ENCODE measurements around the gene RPL36A. TPM values are rescaled to one million over a fixed set of nuclear protein-coding genes. Genes with fewer than 3 reads are reported as not detected.

The RPL36A gene
- total and polyA plus RNA-seq, 9 of the 15 experiments (the other 6 are each of a cell fraction or from before 2014, with no cell fraction given): 412 to 4,539 (median 3,209) TPM

DNA sequence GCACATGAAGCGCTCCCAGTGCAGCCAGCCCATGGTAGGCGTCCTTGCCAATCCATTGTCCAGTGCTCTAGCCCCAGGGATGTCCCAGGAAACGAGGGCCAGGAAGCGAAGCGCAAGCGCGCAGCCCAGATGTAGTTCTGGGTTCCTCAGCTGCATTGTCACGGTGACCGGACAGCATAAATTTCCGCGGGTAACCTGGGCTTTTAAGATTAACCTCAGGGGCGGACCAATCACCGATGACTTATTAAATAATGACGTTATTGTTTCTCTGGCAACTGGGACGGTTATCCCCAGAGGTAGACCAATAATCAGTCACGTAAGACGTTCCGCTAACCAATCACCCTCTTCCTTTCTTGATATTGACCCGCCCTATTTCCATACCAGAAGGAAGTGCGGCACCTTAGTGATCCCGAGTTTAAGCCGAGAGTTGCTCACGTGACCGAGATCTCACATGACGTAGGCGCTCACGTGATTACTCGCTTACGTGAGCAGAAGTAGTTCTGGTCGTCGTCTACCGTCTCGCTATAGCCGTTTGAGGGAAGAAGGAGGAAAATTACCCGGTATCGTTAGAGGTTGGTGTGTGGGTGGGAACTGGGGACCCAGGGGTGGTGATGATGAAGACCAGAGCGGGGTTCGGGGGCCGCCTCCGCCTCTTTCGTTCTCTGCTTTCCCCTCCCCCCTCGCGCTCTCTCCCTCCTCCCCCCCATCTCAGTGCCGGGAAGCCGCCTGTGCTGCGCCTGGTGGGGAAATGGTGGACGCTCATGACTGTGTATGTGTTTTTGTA lies 17.1 kb downstream of the RPL36A start, which contains the start of the genes GLA and HNRNPH2 (continued):
- TF ChIP-seq, protein P1, sequence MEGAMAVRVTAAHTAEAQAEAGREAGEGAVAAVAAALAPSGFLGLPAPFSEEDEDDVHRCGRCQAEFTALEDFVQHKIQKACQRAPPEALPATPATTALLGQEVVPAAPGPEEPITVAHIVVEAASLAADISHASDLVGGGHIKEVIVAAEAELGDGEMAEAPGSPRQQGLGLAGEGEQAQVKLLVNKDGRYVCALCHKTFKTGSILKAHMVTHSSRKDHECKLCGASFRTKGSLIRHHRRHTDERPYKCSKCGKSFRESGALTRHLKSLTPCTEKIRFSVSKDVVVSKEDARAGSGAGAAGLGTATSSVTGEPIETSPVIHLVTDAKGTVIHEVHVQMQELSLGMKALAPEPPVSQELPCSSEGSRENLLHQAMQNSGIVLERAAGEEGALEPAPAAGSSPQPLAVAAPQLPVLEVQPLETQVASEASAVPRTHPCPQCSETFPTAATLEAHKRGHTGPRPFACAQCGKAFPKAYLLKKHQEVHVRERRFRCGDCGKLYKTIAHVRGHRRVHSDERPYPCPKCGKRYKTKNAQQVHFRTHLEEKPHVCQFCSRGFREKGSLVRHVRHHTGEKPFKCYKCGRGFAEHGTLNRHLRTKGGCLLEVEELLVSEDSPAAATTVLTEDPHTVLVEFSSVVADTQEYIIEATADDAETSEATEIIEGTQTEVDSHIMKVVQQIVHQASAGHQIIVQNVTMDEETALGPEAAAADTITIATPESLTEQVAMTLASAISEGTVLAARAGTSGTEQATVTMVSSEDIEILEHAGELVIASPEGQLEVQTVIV (CRISPR knock-in tag; IDR thresholded peaks at IDR 0.05; ENCODE audit: borderline replicate concordance): no peak
- TF ChIP-seq ZNF3 (CRISPR knock-in tag; IDR thresholded peaks at IDR 0.05) (no peak), ILK (tag; IDR thresholded peaks at IDR 0.05; ENCODE audit: borderline replicate concordance, low read depth) (no peak), ELK3 (CRISPR knock-in tag; IDR thresholded peaks at IDR 0.05) (no peak), ASH1L (IDR thresholded peaks at IDR 0.05; ENCODE audit: borderline replicate concordance, low read depth, partially characterized antibody) (peak; percentile 84), MAFG (tag; conservative IDR thresholded peaks at IDR 0.05) (peak; percentile 66), SOX6 (IDR thresholded peaks at IDR 0.05) (no peak), RBM15 (IDR thresholded peaks at IDR 0.05; ENCODE audit: insufficient read depth, low read length) (no peak), RHOXF2B (CRISPR knock-in tag; conservative IDR thresholded peaks at IDR 0.05) (no peak), ZKSCAN8 (CRISPR knock-in tag; IDR thresholded peaks at IDR 0.05) (no peak), ZNF764 (CRISPR knock-in tag; IDR thresholded peaks at IDR 0.05; ENCODE audit: low read depth) (no peak), KLF10 (CRISPR knock-in tag; IDR thresholded peaks at IDR 0.05) (no peak), POLR2G (IDR thresholded peaks at IDR 0.05; ENCODE audit: low read depth, low read length) (peak; percentile 75), THRA (IDR thresholded peaks at IDR 0.05) (no peak), ZZZ3 (IDR thresholded peaks at IDR 0.05) (no peak), ZNF212 (CRISPR knock-in tag; IDR thresholded peaks at IDR 0.05) (no peak), NR2C2 (CRISPR knock-in tag; IDR thresholded peaks at IDR 0.05) (no peak), NR2C2 (tag; IDR thresholded peaks at IDR 0.05) (peak; percentile 69; the same call in 1 of the 2 replicates), MCM5 (IDR thresholded peaks at IDR 0.05; ENCODE audit: low read depth) (no peak)
- TF ChIP-seq, protein P2, sequence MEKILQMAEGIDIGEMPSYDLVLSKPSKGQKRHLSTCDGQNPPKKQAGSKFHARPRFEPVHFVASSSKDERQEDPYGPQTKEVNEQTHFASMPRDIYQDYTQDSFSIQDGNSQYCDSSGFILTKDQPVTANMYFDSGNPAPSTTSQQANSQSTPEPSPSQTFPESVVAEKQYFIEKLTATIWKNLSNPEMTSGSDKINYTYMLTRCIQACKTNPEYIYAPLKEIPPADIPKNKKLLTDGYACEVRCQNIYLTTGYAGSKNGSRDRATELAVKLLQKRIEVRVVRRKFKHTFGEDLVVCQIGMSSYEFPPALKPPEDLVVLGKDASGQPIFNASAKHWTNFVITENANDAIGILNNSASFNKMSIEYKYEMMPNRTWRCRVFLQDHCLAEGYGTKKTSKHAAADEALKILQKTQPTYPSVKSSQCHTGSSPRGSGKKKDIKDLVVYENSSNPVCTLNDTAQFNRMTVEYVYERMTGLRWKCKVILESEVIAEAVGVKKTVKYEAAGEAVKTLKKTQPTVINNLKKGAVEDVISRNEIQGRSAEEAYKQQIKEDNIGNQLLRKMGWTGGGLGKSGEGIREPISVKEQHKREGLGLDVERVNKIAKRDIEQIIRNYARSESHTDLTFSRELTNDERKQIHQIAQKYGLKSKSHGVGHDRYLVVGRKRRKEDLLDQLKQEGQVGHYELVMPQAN (IDR thresholded peaks at IDR 0.05; ENCODE audit: borderline replicate concordance): peak; percentile 86; the same call in 1 of the 2 replicates

Data from K562 (cell line).